ENCODE data around the gene SYCP3. TPM values are rescaled to one million over a fixed set of nuclear protein-coding genes. Genes with fewer than 3 reads are reported as not detected.

Gene SYCP3
- polyA plus RNA-seq, 1 of the 3 experiments (the other 2 are of a cell fraction) = 0.07 TPM

DNA sequence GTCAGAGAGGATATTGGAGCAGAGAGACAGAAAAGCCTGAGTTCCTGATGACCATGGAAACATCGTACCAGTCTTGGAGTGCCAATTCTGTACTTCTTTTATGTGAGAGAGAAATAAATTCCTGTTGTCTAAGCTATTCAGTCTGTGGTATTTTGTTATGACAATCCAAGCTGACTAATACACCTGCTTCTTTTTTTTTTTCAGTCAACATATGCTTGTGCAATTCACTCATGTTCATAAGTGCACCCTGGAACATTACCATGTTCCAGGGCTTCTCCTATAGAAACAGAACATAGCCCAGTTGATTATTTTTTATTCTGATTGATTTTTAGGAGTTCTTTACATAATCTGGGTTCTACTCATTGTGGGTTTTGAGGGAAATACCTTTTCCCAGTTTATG is 43.6 kb downstream of the SYCP3 start:
- no peak overlapping the region for H3K27ac ChIP-seq (ENCODE audit: low read depth in 2 of 2, low read length in 1 of 2)
- no peak for DNase-seq
- H3K27me3 ChIP-seq (ENCODE audit: insufficient read depth) = no peaks in the 10 kb centered on the region
- no peak overlapping the region for H3K4me2 ChIP-seq
- ChIA-PET POLR2A (no interaction called here), CTCF (no interaction called here)
- H3K36me3 ChIP-seq (replicated peaks in 1 of 2; ENCODE audit: control insufficient read depth in 1 of 2, insufficient read depth in 2 of 2, low read length in 1 of 2) = no peaks in the 10 kb centered on the region
- H3K9me3 ChIP-seq = no peaks in the 10 kb centered on the region
- H3F3A ChIP-seq (replicated peaks; ENCODE audit: insufficient read depth) = peaks cover 3% of the 10 kb centered on the region
- peaks cover 0 to 11% of the 10 kb centered on the region in 2 experiments; a peak in 2 of 4 replicates for H3K4me1 ChIP-seq (ENCODE audit: control insufficient read depth in 1 of 2, insufficient read depth in 2 of 2, low read depth in 1 of 2, low read length in 1 of 2)
- TF ChIP-seq SIN3A (IDR thresholded peaks at IDR 0.05; ENCODE audit: borderline replicate concordance, low read depth, low read length) (no peak), RAD21 (IDR thresholded peaks at IDR 0.05; ENCODE audit: low read length) (no peak), ELF1 (IDR thresholded peaks at IDR 0.05) (no peak), SMC3 (IDR thresholded peaks at IDR 0.05; ENCODE audit: low read depth, low read length) (no peak), FOXM1 (IDR thresholded peaks at IDR 0.05; ENCODE audit: low read depth) (no peak)
- TF ChIP-seq, protein P1, sequence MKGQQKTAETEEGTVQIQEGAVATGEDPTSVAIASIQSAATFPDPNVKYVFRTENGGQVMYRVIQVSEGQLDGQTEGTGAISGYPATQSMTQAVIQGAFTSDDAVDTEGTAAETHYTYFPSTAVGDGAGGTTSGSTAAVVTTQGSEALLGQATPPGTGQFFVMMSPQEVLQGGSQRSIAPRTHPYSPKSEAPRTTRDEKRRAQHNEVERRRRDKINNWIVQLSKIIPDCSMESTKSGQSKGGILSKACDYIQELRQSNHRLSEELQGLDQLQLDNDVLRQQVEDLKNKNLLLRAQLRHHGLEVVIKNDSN (IDR thresholded peaks at IDR 0.05; ENCODE audit: borderline replicate concordance, low read depth) = no peak
- TF ChIP-seq, protein P2, sequence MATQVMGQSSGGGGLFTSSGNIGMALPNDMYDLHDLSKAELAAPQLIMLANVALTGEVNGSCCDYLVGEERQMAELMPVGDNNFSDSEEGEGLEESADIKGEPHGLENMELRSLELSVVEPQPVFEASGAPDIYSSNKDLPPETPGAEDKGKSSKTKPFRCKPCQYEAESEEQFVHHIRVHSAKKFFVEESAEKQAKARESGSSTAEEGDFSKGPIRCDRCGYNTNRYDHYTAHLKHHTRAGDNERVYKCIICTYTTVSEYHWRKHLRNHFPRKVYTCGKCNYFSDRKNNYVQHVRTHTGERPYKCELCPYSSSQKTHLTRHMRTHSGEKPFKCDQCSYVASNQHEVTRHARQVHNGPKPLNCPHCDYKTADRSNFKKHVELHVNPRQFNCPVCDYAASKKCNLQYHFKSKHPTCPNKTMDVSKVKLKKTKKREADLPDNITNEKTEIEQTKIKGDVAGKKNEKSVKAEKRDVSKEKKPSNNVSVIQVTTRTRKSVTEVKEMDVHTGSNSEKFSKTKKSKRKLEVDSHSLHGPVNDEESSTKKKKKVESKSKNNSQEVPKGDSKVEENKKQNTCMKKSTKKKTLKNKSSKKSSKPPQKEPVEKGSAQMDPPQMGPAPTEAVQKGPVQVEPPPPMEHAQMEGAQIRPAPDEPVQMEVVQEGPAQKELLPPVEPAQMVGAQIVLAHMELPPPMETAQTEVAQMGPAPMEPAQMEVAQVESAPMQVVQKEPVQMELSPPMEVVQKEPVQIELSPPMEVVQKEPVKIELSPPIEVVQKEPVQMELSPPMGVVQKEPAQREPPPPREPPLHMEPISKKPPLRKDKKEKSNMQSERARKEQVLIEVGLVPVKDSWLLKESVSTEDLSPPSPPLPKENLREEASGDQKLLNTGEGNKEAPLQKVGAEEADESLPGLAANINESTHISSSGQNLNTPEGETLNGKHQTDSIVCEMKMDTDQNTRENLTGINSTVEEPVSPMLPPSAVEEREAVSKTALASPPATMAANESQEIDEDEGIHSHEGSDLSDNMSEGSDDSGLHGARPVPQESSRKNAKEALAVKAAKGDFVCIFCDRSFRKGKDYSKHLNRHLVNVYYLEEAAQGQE (IDR thresholded peaks at IDR 0.05; ENCODE audit: low read depth, low read length) = no peak
- TF ChIP-seq, protein P3, sequence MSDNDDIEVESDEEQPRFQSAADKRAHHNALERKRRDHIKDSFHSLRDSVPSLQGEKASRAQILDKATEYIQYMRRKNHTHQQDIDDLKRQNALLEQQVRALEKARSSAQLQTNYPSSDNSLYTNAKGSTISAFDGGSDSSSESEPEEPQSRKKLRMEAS (IDR thresholded peaks at IDR 0.05; ENCODE audit: low read depth) = no peak
- TF ChIP-seq, protein P4, sequence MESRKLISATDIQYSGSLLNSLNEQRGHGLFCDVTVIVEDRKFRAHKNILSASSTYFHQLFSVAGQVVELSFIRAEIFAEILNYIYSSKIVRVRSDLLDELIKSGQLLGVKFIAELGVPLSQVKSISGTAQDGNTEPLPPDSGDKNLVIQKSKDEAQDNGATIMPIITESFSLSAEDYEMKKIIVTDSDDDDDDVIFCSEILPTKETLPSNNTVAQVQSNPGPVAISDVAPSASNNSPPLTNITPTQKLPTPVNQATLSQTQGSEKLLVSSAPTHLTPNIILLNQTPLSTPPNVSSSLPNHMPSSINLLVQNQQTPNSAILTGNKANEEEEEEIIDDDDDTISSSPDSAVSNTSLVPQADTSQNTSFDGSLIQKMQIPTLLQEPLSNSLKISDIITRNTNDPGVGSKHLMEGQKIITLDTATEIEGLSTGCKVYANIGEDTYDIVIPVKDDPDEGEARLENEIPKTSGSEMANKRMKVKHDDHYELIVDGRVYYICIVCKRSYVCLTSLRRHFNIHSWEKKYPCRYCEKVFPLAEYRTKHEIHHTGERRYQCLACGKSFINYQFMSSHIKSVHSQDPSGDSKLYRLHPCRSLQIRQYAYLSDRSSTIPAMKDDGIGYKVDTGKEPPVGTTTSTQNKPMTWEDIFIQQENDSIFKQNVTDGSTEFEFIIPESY (IDR thresholded peaks at IDR 0.05; ENCODE audit: borderline replicate concordance, low read depth) = no peak
- H3K4me3 ChIP-seq (ENCODE audit: low read depth in 2 of 2, low read length in 1 of 2) = no peak overlapping the region
- H2AFZ ChIP-seq (ENCODE audit: low read depth) = no peak overlapping the region
- no peaks in the 10 kb centered on the region for H4K20me1 ChIP-seq (ENCODE audit: insufficient read depth)
- H3K9me2 ChIP-seq = no peaks in the 10 kb centered on the region
- 93% methylated on average over 1 of the region's 1 CpG for WGBS (ENCODE audit: low lambda C conversion rate)
- H3K9ac ChIP-seq = no peak overlapping the region
- H3K79me2 ChIP-seq (ENCODE audit: insufficient read depth) = peaks cover 15% of the 10 kb centered on the region; the same call in 1 of the 2 replicates

DNA sequence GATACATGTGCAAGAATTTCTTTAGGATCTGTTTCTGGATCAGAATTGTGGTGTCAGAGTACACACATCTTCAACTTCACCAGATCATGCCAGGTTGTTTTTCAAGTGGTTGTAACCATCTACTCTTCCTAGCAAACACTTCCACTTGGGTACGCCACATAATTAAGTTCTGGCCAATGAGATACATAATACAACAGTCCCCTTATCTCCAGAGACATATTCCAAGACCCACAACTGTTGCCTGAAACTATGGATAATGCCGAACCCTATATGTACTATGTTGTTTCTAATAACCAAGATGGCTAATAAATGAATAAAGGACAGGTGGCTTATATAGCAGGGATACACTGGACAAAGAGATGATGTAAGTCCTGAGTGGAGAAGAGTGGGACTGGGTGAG is 44.3 kb downstream of the SYCP3 start:
- Histone ChIP-seq H3F3A (replicated peaks; ENCODE audit: insufficient read depth) (peaks cover 3% of the 10 kb centered on the region), H3K4me1 (ENCODE audit: control insufficient read depth in 1 of 2, insufficient read depth in 2 of 2, low read depth in 1 of 2, low read length in 1 of 2) (peaks cover 0 to 11% of the 10 kb centered on the region in 2 experiments; a peak in 2 of 4 replicates), H3K9ac (no peak overlapping the region), H3K79me2 (ENCODE audit: insufficient read depth) (peaks cover 15% of the 10 kb centered on the region; the same call in 1 of the 2 replicates), H3K4me3 (ENCODE audit: low read depth in 2 of 2, low read length in 1 of 2) (no peak overlapping the region), H3K27me3 (ENCODE audit: insufficient read depth) (no peaks in the 10 kb centered on the region), H3K36me3 (replicated peaks in 1 of 2; ENCODE audit: control insufficient read depth in 1 of 2, insufficient read depth in 2 of 2, low read length in 1 of 2) (no peaks in the 10 kb centered on the region), H4K20me1 (ENCODE audit: insufficient read depth) (no peaks in the 10 kb centered on the region), H3K27ac (ENCODE audit: low read depth in 2 of 2, low read length in 1 of 2) (no peak overlapping the region), H3K9me2 (no peaks in the 10 kb centered on the region), H2AFZ (ENCODE audit: low read depth) (no peak overlapping the region), H3K4me2 (no peak overlapping the region), H3K9me3 (no peaks in the 10 kb centered on the region)
- DNase-seq = no peak
- 93% methylated on average over 2 of the region's 2 CpGs for WGBS (ENCODE audit: low lambda C conversion rate)
- CTCF ChIA-PET = no interaction called here
- POLR2A ChIA-PET = no interaction called here
- no peak for TF ChIP-seq POLR2AphosphoS5 (IDR thresholded peaks at IDR 0.05; ENCODE audit: low read depth, low read length)
- TF ChIP-seq CHD2 (IDR thresholded peaks at IDR 0.05; ENCODE audit: low read length, partially characterized antibody) = no peak
- no peak for TF ChIP-seq GATA2 (CRISPR knock-in tag; IDR thresholded peaks at IDR 0.05)
- TF ChIP-seq MXI1 (IDR thresholded peaks at IDR 0.05; ENCODE audit: low read depth, low read length) = no peak
- no peak for TF ChIP-seq FOXM1 (IDR thresholded peaks at IDR 0.05; ENCODE audit: low read depth)
- TF ChIP-seq, protein P3 (IDR thresholded peaks at IDR 0.05; ENCODE audit: low read depth) = no peak
- TF ChIP-seq YY1 (IDR thresholded peaks at IDR 0.05; ENCODE audit: low read depth) = no peak
- TF ChIP-seq RAD21 (IDR thresholded peaks at IDR 0.05; ENCODE audit: low read length) = no peak
- no peak for TF ChIP-seq NRF1 (IDR thresholded peaks at IDR 0.05; ENCODE audit: low read depth, low read length)
- TF ChIP-seq, protein P5, sequence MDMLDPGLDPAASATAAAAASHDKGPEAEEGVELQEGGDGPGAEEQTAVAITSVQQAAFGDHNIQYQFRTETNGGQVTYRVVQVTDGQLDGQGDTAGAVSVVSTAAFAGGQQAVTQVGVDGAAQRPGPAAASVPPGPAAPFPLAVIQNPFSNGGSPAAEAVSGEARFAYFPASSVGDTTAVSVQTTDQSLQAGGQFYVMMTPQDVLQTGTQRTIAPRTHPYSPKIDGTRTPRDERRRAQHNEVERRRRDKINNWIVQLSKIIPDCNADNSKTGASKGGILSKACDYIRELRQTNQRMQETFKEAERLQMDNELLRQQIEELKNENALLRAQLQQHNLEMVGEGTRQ (IDR thresholded peaks at IDR 0.05; ENCODE audit: borderline replicate concordance, low read depth, low read length) = no peak
- TF ChIP-seq, protein P6, sequence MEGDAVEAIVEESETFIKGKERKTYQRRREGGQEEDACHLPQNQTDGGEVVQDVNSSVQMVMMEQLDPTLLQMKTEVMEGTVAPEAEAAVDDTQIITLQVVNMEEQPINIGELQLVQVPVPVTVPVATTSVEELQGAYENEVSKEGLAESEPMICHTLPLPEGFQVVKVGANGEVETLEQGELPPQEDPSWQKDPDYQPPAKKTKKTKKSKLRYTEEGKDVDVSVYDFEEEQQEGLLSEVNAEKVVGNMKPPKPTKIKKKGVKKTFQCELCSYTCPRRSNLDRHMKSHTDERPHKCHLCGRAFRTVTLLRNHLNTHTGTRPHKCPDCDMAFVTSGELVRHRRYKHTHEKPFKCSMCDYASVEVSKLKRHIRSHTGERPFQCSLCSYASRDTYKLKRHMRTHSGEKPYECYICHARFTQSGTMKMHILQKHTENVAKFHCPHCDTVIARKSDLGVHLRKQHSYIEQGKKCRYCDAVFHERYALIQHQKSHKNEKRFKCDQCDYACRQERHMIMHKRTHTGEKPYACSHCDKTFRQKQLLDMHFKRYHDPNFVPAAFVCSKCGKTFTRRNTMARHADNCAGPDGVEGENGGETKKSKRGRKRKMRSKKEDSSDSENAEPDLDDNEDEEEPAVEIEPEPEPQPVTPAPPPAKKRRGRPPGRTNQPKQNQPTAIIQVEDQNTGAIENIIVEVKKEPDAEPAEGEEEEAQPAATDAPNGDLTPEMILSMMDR (IDR thresholded peaks at IDR 0.05) = no peak

All from SK-N-SH (cell line).